NCI-H1930 (cell line): Measurements from ENCODE around the gene CDK5R2.

Experiments used
- DNase-seq, 2 experiments: peaks; one replicate each; lab custom pipeline; 2025; lab: John Stamatoyannopoulos, UW

CDK5R2 gene

GRCh38 chr2:218961651-218962570 is 2.4 kb downstream of the CDK5R2 start:
- DNase-seq: peak; percentile 42 to 43

DNA sequence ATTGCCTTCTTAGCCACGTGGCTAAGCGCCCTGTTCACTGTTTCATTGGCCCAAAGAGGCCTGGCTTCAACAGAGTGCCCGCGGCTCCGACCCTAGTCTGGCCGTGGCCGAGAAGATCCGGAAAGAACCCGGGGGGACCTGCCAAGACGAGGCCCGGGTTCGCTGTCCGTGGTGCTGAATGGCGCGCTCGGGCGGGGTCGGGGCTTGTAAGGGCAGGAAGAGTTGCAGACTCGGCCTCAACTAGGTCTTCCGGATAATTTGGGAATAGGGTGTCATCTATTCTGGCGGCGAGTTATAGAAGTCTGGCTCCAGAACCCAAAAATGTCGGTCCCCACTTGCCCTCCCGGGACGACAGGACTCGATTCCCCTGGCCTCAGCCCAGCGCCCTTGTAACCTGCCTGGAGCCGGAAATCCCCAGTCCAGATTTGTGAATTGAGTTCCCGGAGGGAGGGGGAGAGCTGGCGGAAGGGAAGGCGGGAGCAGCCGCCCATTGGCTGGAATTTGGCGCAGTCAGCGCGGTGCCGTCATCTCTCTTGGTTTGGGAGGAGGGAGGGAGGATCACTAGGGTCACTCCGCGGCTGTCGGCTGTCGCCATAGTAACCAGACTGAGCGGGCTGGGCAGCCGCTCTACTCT is 3.5 kb downstream of the CDK5R2 start:
- peak; percentile 93 to 95 for DNase-seq

GRCh38 chr2:218963601-218964000 is 4.1 kb downstream of the CDK5R2 start:
- no peak for DNase-seq

GRCh38 chr2:218964041-218964771 is 4.7 kb downstream of the CDK5R2 start:
- peak; percentile 11 to 37 for DNase-seq

DNA sequence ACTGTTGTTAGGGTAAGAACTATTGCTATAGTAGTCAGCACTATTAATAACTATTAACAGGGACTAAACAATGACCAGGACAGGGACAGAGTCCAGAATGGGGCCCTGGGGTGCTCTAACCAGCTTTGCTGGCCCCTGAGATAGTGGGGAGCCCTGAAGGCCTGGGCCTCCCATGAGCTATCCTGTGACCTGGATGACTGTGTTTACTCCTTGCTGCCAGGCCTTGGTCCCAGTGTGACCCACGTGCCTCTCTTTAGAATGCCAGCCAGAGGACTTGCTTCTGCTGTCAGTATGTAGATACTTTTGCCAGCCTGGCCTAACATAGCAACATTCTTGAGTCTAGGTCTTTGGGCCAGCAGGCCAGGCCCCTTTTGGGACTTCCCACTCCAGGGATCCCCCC is 11.4 kb downstream of the CDK5R2 start:
- DNase-seq: no peak

DNA sequence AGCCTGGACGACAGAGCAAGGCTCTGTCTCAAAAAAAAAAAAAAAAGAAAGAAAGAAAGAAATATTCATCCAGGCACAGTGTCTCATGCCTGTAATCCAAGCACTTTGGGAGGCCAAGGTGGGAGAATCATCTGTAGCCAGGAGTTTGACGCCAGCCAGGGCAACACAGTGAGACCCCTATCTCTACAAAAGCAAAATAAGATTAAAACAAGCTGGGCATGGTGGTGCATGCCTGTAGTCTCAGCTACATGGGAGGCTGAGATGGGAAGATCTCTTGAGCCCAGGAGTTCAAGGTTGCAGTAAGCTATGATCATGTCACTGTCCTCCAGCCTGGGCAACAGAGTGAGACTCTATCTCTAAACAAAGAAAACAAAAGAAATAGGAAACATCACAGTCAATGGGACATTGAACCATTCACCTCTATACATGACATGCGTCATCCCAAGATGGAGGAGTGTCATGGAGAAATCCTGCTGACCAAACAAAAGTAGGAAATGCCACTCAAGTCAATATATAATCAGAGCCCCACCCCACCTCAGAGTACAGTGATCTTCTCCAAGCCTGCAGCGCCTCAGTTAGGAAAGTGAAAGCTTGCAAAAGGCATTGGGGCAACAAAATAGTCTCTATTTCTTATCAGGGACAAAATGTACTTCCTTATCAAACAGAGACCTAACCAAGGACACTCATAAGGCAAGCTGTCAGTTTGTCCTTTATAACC is 15.8 kb downstream of the CDK5R2 start:
- DNase-seq: no peak

GRCh38 chr2:218979846-218980734 is 20.6 kb downstream of the CDK5R2 start:
- peak; percentile 74 to 87 for DNase-seq

GRCh38 chr2:218980735-218981389 is 21.4 kb downstream of the CDK5R2 start:
- no peak for DNase-seq

- no peak for DNase-seq
Observed at GRCh38 chr2:218981390-218981880, 22.0 kb downstream of the CDK5R2 start.

DNA sequence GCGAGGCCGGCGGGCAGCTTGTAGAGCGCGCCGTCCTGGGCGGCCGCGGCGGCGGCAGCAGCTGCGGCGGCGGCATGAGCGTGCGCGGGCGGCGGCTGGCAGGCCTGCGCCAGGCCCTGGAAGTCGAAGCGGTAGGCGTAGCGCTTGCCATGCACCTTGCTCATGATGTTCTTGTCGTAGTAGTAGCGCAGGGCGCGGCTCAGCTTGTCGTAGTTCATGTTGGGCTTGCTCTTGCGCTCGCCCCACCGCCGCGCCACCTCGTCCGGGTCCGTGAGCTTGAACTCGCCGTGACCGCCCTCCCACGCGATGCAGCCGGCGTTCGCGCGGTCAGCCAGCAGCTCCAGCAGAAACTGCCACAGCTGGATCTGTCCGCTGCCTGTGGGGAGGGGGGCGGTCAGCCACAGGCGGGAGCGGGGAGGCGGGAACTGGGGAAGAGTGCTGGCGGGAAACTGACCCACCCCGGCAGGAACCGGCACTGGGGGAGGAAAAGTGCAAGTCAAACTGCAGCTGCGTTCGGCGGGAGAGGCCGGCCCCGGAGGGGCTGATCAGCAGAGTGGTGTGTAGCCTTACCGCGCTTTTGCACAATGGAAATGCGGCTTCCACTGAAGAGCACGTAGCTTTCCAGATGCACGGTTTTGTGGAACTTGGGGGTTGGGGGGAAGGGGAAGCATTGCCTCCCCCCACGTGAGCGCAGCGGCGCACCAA is 22.6 kb downstream of the CDK5R2 start:
- no peak for DNase-seq

DNA sequence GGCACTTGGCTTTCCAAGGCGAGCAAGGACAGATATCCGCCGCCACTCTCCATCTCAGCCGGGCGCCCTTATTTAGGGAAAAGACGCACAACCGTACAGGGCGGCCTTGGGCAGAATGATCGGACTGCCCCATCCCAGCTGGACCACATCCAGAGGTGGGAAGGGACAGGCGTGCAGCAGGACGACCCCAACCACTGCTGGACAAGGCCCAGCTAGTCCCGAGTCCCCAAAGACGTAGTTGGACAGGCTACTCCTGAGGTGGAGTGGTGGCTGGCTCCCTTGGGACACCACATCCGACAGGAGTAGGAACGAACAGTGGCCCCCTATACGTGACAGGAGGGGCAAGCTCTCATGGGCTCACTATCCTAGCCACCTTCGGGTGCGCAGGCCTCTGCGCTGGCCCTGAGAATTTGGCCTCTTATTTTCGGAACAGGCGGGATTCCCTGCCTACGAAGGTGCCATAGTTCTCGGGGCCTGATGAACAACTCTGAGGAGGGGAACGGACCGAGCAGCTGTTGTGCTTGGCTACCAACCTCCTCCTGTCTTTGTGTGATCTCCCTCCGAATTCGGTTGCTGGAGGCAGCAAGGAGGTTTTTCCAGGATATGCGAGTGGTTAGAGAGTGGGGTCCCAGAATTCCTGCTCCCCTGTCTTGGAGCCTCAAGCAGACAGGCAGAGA is 23.3 kb downstream of the CDK5R2 start:
- no peak for DNase-seq

GRCh38 chr2:218983263-218983933 is 23.9 kb downstream of the CDK5R2 start:
- no peak for DNase-seq

GRCh38 chr2:218983934-218984238 is 24.4 kb downstream of the CDK5R2 start:
- no peak for DNase-seq

GRCh38 chr2:218984239-218985020 is 25.0 kb downstream of the CDK5R2 start:
- DNase-seq: no peak

GRCh38 chr2:218985021-218985324 is 25.5 kb downstream of the CDK5R2 start, which contains the start of gene FEV:
TSS of gene FEV (minus strand) at chr2:218985184. CDS start at chr2:218985075, 109 bp downstream.
- no peak for DNase-seq

DNA sequence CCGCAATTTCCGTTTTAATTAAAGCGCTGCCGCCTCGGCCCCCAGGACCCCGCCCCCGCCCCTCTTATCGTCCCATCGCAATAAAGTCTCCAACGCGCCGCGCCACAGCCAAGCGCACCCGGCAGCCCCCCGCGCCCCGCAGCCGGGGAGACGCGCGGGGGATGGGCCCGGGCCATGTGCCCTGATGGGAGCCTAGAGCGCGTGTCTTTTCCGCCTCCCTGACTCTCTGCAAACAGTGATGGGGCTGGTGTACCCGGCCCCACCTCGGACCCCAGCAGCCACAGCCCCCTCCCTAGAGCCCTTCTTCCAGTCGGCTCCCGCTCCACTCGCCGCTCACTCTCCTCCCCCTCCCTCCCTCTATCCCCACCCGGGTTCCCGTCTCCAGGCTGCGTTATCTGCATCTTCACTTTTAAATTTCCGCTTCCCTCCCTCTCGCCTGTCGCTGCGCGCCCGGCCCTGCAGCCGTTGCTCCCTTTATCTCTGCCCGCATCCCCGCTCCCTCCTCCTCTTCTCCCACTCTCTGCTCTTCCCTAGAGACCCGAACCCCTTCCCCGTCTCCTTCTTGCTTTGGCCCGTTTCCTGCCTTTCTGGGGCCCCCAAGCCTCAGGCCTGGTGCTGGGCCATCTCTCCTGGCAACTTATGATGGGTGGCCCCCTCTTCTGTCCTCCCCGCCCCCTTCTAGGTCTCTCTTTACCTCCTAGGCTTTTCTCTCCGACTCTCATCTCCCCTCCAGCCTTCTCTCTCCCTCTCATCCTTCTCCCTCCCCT is 26.0 kb downstream of the CDK5R2 start:
- no peak for DNase-seq

- DNase-seq: no peak
Observed at GRCh38 chr2:218986148-218986761, 26.8 kb downstream of the CDK5R2 start.
